ENCODE measurements around the gene BRINP2. TPM values are rescaled to one million over a fixed set of nuclear protein-coding genes. Genes with fewer than 3 reads are reported as not detected.

Gene BRINP2
- total RNA-seq, 4 donors from 2014 or later = not detected

GRCh38 chr1:177145106-177146070, 25.4 kb upstream of the BRINP2 start:
- no peaks in the 10 kb centered on the region for H3K9me3 ChIP-seq
- DNase-seq = no peak
- no peaks in the 10 kb centered on the region for H3K36me3 ChIP-seq
- no peaks in the 10 kb centered on the region for H3K27me3 ChIP-seq
- H3K4me1 ChIP-seq = peaks cover 8 to 26% of the 10 kb centered on the region in 2 donors
- H3K4me3 ChIP-seq (replicated peaks in 1 of 3) = no peak overlapping the region
- 33 to 36% methylated on average over 3 of the region's 3 CpGs for WGBS, 2 donors
- no peak for TF ChIP-seq CTCF (IDR thresholded peaks at IDR 0.05)
- TF ChIP-seq POLR2A (IDR thresholded peaks at IDR 0.05) = no peak
- no peak overlapping the region for H3K27ac ChIP-seq
- intact Hi-C loops (cut with DNase I) = no loop called here

GRCh38 chr1:177146499-177146898, 24.3 kb upstream of the BRINP2 start:
- 61 to 74% methylated on average over 2 of the region's 2 CpGs for WGBS, 2 donors
- Histone ChIP-seq H3K27ac (no peak overlapping the region), H3K4me3 (replicated peaks in 1 of 3) (no peak overlapping the region), H3K36me3 (no peaks in the 10 kb centered on the region), H3K27me3 (no peaks in the 10 kb centered on the region), H3K9me3 (no peaks in the 10 kb centered on the region), H3K4me1 (peaks cover 8 to 26% of the 10 kb centered on the region in 2 donors)
- intact Hi-C loops (cut with DNase I) = no loop called here
- TF ChIP-seq CTCF (IDR thresholded peaks at IDR 0.05) = no peak
- TF ChIP-seq POLR2A (IDR thresholded peaks at IDR 0.05) = no peak
- no peak for DNase-seq

- intact Hi-C loops (cut with DNase I) = no loop called here
These were observed 8.5 kb upstream of the BRINP2 start for GRCh38 chr1:177162243-177162642.

GRCh38 chr1:177163844-177164379, 6.8 kb upstream of the BRINP2 start:
- intact Hi-C loops (cut with DNase I) = no loop called here
- H3K27me3 ChIP-seq = no peaks in the 10 kb centered on the region
- H3K9me3 ChIP-seq = no peaks in the 10 kb centered on the region
- WGBS, 2 donors = 3% methylated on average over 14 to 15 of the region's 15 CpGs
- TF ChIP-seq POLR2A (IDR thresholded peaks at IDR 0.05) = no peak
- TF ChIP-seq CTCF (IDR thresholded peaks at IDR 0.05) = no peak
- H3K36me3 ChIP-seq = no peaks in the 10 kb centered on the region
- no peak overlapping the region for H3K27ac ChIP-seq
- no peak for DNase-seq
- H3K4me3 ChIP-seq (replicated peaks in 1 of 3) = no peak overlapping the region
- peaks cover 0 to 7% of the 10 kb centered on the region in 2 donors for H3K4me1 ChIP-seq

More at GRCh38 chr1:177162243-177162642, 8.5 kb upstream of the BRINP2 start:
- 76 to 86% methylated on average over 2 of the region's 2 CpGs for WGBS, 2 donors
- TF ChIP-seq POLR2A (IDR thresholded peaks at IDR 0.05) (no peak), CTCF (IDR thresholded peaks at IDR 0.05) (no peak)
- H3K27ac ChIP-seq = no peak overlapping the region
- H3K9me3 ChIP-seq = no peaks in the 10 kb centered on the region
- H3K36me3 ChIP-seq = no peaks in the 10 kb centered on the region
- H3K4me3 ChIP-seq (replicated peaks in 1 of 3) = no peak overlapping the region
- peaks cover 0 to 7% of the 10 kb centered on the region in 2 donors for H3K4me1 ChIP-seq
- DNase-seq = no peak
- no peaks in the 10 kb centered on the region for H3K27me3 ChIP-seq

All from thyroid gland (tissue), 4 donors.